Stimulated activated CD4-positive, alpha-beta T cell treated with anti-CD3 and anti-CD28 coated beads, Interleukin-12 subunit alpha, Interleukin-12 subunit beta, amount 100 ng/mL, for 24 hours (primary cell): ENCODE measurements around the gene GJA8.
A peak's percentile ranks its signal among the peaks of the same experiment; 100 is the strongest.
"Not testable (repeated sequence)": the region's sequence is repeated elsewhere in the genome, so short reads cannot be mapped to it uniquely, and the experiment has no call there.

Source experiments
- DNase-seq, 2 experiments: peaks; one replicate each; pipeline ENCODE4 v3.0.0-alpha.2; 2020; ENCODE audit warnings: low read depth in 2 of 2

Gene GJA8

DNA sequence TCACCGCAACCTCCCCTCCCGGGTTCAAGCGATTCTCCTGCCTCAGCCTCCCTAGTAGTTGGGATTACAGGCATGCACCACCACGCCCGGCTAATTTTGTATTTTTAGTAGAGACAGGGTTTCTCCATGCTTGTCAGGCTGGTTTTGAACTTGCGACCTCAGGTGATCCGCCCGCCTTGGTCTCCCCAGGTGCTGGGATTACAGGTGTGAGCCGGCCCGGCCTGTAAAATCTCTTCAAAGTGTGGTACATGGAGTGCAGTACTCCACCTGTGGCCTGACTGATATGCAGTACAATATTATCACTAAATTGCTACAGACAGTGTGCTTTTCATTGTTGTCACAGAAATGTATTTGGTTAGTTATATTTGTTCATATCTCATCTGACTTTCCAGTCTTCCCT lies 25.1 kb downstream of the GJA8 start:
- not testable (repeated sequence) for DNase-seq

DNA sequence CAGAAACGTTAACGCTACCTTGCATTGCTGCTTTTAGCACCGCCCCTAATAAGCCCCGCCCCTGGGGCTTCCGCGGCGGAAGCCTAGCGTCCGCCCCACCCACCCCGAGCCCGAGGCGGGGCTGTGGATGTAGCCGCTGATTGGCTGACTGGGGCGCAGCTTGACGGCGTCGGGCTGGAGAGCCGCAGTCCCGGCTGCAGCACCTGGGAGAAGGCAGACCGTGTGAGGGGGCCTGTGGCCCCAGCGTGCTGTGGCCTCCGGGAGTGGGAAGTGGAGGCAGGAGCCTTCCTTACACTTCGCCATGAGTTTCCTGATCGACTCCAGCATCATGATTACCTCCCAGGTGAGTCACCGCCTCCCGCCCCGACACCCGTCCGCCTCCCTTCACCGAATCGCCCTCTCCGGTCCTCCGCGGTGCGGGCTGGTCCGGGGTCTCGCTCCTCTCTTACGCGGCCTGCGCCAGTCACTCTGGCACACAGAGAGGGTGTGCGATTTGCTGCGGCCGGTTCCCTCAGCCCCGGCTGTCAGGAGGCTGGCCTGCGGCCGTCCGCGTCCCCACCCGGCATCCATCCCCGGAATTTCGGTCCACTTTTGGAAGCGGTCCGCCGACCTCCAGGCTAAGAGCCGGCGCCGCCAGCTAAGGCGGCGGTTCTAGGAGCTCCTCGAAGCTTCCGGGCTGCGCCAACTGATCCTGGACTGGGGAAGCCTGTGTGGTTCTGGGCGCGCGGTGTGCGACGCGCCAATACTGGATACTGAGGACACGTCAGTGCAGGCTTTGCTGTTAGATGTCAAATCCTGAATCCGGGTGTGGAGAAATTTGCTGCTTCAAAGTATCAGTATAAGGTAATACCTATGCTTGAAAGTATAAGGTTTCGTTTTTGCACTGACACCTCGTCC lies 25.9 kb downstream of the GJA8 start, which contains the start of gene GPR89B:
GPR89B (plus strand) TSS at position 185 of the 897 bp plus-strand sequence; CDS start at position 302, 117 bp downstream.
- DNase-seq = peak; percentile 85 to 92

DNA sequence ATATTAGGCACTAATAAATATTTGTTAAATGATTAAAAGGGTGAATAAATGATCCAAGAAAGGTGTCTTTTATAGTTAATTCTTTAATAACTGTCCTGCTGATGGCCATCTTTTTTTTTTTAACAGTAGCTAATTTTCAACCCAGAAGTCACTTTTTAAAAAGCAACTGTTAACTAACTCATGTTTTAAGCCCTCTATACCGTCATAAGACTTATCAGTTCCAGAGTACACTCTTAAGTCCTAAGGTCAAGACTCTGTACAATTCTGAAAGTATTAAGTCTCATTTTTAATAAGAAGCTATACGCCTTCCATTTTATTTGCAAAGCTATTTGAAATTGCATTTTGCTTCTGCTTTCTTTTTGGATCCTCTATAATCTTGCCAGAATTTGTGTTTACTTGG lies 28.5 kb downstream of the GJA8 start:
- DNase-seq = not testable (repeated sequence)

DNA sequence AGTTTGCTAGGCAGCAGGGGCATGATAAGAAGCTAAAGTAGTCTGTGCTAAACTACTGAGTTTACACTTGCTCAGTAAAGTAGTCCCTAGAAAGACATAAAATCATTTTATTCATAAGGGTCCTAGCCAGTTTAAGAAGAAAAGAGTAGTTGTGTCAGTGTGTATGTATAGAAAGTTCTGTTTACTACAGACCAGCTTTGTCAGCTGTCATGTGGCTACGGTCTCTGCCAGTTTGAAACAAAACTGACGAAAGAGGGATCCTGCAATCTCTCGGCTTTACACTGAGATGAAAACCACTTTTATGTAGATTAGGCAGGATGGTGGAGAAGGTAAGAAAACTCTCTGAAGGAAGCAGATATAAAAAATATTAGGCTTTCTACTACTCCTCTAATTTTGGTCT lies 32.7 kb downstream of the GJA8 start:
- not testable (repeated sequence) for DNase-seq

DNA sequence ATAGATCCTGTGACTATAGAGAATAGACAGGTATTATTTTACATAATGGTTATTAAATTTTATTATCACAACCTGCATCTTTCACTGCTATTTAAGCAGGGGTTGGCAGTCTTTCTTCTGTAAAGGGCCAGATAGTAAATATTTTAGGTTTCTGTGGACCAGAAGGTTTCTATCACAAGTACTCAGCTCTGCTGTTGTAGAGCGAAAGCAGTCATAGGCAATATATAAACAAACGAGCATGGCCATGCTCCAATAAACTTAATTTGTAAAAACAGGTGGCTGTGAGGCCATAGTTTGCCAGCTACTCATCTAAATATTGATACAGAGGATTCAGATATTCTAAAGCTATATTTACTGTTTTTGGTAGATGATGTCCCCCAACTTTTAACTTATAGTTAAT lies 37.9 kb downstream of the GJA8 start:
- not testable (repeated sequence) for DNase-seq

DNA sequence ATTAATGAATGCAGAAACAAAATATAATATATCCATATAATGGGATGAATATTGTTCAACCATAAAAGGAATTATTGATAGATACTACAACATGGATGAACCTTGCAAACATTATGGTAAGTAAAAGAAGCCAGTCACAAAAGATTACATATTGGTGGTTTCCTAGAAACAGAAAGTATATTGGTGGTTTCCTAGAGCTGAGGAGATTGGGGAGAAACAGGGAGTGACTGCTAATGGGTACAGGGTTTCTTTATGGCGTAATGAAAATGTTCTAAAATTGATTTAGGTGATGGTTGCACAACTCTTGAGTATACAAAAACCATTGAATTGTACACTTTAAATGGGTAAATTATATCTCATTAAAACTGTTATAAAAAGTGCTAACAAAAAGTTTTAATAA lies 40.0 kb downstream of the GJA8 start:
- DNase-seq = not testable (repeated sequence)

DNA sequence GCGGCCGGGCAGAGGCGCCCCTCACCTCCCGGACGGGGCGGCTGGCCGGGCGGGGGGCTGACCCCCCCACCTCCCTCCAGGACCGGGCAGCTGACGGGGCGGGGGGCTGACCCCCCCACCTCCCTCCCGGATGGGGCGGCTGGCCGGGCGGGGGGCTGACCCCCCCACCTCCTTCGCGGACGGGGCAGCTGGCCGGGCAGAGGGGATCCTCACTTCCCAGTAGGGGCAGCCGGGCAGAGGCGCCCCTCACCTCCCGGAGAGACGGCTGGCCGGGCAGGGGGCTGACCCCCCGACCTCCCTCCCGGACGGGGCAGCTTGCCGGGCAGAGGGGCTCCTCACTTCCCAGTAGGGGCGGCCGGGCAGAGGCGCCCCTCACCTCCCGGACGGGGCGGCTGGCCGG lies 46.9 kb downstream of the GJA8 start:
- not testable (repeated sequence) for DNase-seq
